ENCODE results near the gene PLSCR3. TPM values are rescaled to one million over a fixed set of nuclear protein-coding genes. Genes with fewer than 3 reads are reported as not detected.

The PLSCR3 gene
- total RNA-seq, 1 experiment from 2014 or later, result 42.7 TPM

DNA sequence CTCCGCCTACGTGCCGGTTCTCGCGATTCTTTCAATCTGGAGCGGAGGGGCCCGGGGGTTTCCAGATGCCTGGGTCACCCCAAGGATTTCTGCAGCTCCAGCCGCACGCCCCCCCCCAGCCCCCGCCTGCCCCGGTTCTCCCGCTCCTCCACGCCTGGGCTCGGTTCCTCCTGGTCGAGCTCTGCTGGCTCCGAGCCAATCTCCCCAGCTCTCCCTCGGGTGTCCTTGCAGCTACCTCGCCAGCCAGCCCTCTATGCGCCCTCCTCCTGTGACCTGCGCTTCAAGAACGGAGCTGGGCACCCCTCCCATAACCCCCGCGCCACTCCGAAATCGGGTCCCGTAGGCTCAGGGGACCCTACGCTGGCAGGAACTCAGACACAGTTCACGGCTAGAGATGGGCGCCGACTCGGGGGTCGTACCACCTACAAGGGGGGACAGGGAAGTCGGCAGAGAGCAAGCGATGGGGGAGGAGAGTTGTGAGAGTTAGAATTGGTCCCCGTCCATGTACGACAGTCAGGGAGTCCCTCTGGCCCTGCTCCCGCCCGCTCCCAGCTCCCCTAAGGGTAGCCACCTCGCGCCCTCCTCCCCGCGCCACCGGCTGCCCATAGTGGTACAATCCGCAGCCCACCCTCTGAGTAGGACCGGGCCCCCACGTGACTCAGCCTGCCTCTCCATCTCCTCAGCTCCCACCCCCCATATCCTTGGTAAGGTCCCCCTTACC lies 45.9 kb upstream of the PLSCR3 start (continued):
- TF ChIP-seq ELF4 (CRISPR knock-in tag; IDR thresholded peaks at IDR 0.05; ENCODE audit: low read depth), result no peak
- TF ChIP-seq ZNF317 (CRISPR knock-in tag; IDR thresholded peaks at IDR 0.05; ENCODE audit: borderline replicate concordance, low read depth), result no peak
- TF ChIP-seq, protein P1, sequence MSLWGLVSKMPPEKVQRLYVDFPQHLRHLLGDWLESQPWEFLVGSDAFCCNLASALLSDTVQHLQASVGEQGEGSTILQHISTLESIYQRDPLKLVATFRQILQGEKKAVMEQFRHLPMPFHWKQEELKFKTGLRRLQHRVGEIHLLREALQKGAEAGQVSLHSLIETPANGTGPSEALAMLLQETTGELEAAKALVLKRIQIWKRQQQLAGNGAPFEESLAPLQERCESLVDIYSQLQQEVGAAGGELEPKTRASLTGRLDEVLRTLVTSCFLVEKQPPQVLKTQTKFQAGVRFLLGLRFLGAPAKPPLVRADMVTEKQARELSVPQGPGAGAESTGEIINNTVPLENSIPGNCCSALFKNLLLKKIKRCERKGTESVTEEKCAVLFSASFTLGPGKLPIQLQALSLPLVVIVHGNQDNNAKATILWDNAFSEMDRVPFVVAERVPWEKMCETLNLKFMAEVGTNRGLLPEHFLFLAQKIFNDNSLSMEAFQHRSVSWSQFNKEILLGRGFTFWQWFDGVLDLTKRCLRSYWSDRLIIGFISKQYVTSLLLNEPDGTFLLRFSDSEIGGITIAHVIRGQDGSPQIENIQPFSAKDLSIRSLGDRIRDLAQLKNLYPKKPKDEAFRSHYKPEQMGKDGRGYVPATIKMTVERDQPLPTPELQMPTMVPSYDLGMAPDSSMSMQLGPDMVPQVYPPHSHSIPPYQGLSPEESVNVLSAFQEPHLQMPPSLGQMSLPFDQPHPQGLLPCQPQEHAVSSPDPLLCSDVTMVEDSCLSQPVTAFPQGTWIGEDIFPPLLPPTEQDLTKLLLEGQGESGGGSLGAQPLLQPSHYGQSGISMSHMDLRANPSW (CRISPR knock-in tag; conservative IDR thresholded peaks at IDR 0.05; ENCODE audit: low read depth), result no peak
- TF ChIP-seq, protein P2, sequence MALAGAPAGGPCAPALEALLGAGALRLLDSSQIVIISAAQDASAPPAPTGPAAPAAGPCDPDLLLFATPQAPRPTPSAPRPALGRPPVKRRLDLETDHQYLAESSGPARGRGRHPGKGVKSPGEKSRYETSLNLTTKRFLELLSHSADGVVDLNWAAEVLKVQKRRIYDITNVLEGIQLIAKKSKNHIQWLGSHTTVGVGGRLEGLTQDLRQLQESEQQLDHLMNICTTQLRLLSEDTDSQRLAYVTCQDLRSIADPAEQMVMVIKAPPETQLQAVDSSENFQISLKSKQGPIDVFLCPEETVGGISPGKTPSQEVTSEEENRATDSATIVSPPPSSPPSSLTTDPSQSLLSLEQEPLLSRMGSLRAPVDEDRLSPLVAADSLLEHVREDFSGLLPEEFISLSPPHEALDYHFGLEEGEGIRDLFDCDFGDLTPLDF (CRISPR knock-in tag; IDR thresholded peaks at IDR 0.05), result no peak
- TF ChIP-seq, protein P3, sequence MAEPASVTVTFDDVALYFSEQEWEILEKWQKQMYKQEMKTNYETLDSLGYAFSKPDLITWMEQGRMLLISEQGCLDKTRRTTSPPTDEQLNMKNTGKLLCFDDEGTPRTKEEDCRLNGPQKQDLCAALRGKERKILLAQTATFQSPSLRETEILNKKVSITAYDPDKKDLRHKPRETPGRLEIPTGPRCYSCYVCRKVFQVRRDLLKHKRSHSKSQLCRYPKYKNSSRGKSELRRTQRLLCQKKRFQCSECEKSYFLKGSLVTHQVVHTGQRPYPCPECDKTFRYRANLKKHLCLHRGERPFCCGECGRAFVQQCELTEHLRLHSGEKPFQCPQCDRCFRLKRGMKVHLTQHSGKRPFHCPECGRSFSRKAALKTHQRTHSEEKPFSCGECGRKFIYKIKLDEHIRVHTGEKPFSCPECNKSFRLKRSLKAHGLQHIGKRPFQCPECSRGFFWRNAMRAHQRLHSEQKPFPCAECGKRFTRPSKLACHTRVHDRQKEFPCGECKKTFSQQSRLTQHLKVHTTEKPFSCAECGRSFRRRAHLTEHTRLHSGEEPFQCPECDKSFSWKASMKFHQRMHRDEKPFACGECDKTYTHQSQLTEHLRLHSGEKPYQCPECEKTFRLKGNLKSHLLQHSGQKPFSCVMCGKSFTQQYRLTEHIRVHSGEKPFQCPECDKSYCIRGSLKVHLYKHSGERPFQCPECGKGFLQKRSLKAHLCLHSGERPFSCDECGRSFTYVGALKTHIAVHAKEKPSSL (CRISPR knock-in tag; conservative IDR thresholded peaks at IDR 0.05), result no peak
- TF ChIP-seq ESRRA (CRISPR knock-in tag; IDR thresholded peaks at IDR 0.05; ENCODE audit: borderline replicate concordance), result no peak
- TF ChIP-seq, protein P4, sequence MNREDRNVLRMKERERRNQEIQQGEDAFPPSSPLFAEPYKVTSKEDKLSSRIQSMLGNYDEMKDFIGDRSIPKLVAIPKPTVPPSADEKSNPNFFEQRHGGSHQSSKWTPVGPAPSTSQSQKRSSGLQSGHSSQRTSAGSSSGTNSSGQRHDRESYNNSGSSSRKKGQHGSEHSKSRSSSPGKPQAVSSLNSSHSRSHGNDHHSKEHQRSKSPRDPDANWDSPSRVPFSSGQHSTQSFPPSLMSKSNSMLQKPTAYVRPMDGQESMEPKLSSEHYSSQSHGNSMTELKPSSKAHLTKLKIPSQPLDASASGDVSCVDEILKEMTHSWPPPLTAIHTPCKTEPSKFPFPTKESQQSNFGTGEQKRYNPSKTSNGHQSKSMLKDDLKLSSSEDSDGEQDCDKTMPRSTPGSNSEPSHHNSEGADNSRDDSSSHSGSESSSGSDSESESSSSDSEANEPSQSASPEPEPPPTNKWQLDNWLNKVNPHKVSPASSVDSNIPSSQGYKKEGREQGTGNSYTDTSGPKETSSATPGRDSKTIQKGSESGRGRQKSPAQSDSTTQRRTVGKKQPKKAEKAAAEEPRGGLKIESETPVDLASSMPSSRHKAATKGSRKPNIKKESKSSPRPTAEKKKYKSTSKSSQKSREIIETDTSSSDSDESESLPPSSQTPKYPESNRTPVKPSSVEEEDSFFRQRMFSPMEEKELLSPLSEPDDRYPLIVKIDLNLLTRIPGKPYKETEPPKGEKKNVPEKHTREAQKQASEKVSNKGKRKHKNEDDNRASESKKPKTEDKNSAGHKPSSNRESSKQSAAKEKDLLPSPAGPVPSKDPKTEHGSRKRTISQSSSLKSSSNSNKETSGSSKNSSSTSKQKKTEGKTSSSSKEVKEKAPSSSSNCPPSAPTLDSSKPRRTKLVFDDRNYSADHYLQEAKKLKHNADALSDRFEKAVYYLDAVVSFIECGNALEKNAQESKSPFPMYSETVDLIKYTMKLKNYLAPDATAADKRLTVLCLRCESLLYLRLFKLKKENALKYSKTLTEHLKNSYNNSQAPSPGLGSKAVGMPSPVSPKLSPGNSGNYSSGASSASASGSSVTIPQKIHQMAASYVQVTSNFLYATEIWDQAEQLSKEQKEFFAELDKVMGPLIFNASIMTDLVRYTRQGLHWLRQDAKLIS (CRISPR knock-in tag; IDR thresholded peaks at IDR 0.05; ENCODE audit: borderline replicate concordance), result no peak
- TF ChIP-seq JUN (CRISPR knock-in tag; IDR thresholded peaks at IDR 0.05), result no peak
- TF ChIP-seq, protein P5, sequence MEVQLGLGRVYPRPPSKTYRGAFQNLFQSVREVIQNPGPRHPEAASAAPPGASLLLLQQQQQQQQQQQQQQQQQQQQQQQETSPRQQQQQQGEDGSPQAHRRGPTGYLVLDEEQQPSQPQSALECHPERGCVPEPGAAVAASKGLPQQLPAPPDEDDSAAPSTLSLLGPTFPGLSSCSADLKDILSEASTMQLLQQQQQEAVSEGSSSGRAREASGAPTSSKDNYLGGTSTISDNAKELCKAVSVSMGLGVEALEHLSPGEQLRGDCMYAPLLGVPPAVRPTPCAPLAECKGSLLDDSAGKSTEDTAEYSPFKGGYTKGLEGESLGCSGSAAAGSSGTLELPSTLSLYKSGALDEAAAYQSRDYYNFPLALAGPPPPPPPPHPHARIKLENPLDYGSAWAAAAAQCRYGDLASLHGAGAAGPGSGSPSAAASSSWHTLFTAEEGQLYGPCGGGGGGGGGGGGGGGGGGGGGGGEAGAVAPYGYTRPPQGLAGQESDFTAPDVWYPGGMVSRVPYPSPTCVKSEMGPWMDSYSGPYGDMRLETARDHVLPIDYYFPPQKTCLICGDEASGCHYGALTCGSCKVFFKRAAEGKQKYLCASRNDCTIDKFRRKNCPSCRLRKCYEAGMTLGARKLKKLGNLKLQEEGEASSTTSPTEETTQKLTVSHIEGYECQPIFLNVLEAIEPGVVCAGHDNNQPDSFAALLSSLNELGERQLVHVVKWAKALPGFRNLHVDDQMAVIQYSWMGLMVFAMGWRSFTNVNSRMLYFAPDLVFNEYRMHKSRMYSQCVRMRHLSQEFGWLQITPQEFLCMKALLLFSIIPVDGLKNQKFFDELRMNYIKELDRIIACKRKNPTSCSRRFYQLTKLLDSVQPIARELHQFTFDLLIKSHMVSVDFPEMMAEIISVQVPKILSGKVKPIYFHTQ (CRISPR knock-in tag; IDR thresholded peaks at IDR 0.05), result no peak
- TF ChIP-seq, protein P6, sequence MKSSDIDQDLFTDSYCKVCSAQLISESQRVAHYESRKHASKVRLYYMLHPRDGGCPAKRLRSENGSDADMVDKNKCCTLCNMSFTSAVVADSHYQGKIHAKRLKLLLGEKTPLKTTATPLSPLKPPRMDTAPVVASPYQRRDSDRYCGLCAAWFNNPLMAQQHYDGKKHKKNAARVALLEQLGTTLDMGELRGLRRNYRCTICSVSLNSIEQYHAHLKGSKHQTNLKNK (CRISPR knock-in tag; IDR thresholded peaks at IDR 0.05), result no peak
- TF ChIP-seq, protein P7, sequence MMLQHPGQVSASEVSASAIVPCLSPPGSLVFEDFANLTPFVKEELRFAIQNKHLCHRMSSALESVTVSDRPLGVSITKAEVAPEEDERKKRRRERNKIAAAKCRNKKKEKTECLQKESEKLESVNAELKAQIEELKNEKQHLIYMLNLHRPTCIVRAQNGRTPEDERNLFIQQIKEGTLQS (CRISPR knock-in tag; conservative IDR thresholded peaks at IDR 0.05), result no peak
- TF ChIP-seq ZNF416 (CRISPR knock-in tag; IDR thresholded peaks at IDR 0.05), result no peak
- no peak for TF ChIP-seq CREB1 (CRISPR knock-in tag; IDR thresholded peaks at IDR 0.05)
- no peak for TF ChIP-seq NFE2L1 (CRISPR knock-in tag; IDR thresholded peaks at IDR 0.05)
- TF ChIP-seq, protein P8, sequence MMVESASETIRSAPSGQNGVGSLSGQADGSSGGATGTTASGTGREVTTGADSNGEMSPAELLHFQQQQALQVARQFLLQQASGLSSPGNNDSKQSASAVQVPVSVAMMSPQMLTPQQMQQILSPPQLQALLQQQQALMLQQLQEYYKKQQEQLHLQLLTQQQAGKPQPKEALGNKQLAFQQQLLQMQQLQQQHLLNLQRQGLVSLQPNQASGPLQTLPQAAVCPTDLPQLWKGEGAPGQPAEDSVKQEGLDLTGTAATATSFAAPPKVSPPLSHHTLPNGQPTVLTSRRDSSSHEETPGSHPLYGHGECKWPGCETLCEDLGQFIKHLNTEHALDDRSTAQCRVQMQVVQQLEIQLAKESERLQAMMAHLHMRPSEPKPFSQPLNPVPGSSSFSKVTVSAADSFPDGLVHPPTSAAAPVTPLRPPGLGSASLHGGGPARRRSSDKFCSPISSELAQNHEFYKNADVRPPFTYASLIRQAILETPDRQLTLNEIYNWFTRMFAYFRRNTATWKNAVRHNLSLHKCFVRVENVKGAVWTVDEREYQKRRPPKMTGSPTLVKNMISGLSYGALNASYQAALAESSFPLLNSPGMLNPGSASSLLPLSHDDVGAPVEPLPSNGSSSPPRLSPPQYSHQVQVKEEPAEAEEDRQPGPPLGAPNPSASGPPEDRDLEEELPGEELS (CRISPR knock-in tag; IDR thresholded peaks at IDR 0.05), result no peak
- TF ChIP-seq, protein P9, sequence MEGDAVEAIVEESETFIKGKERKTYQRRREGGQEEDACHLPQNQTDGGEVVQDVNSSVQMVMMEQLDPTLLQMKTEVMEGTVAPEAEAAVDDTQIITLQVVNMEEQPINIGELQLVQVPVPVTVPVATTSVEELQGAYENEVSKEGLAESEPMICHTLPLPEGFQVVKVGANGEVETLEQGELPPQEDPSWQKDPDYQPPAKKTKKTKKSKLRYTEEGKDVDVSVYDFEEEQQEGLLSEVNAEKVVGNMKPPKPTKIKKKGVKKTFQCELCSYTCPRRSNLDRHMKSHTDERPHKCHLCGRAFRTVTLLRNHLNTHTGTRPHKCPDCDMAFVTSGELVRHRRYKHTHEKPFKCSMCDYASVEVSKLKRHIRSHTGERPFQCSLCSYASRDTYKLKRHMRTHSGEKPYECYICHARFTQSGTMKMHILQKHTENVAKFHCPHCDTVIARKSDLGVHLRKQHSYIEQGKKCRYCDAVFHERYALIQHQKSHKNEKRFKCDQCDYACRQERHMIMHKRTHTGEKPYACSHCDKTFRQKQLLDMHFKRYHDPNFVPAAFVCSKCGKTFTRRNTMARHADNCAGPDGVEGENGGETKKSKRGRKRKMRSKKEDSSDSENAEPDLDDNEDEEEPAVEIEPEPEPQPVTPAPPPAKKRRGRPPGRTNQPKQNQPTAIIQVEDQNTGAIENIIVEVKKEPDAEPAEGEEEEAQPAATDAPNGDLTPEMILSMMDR (IDR thresholded peaks at IDR 0.05), result no peak
- no peak for TF ChIP-seq RORB (CRISPR knock-in tag; IDR thresholded peaks at IDR 0.05)

Data from WTC11 (cell line).